ENCODE measurements around the gene NOL9. TPM values are rescaled to one million over a fixed set of nuclear protein-coding genes. Genes with fewer than 3 reads are reported as not detected.

The NOL9 gene
- polyA plus RNA-seq, 3 donors = 3.7 to 11.5 (median 7.6) TPM

GRCh38 chr1:6507461-6507911 lies 46.8 kb downstream of the NOL9 start:
- no peak for TF ChIP-seq CTCF (IDR thresholded peaks at IDR 0.05)
- 91% methylated on average over 11 of the region's 12 CpGs for WGBS (ENCODE audit: insufficient coverage)
- no peaks in the 10 kb centered on the region for H3K36me3 Mint-ChIP-seq

GRCh38 chr1:6507037-6507428 lies 47.3 kb downstream of the NOL9 start:
- Mint-ChIP-seq H3K27me3 (ENCODE audit: low read depth in 3 of 3) (peaks cover 1 to 7% (median 5%) of the 10 kb centered on the region in 3 donors), H3K27ac (no peak overlapping the region), H3K36me3 (no peaks in the 10 kb centered on the region), H3K4me3 (no peak overlapping the region), H3K4me1 (peaks cover 2% of the 10 kb centered on the region), H3K9me3 (no peaks in the 10 kb centered on the region)
- Histone ChIP-seq H3K36me3 (replicated peaks in 1 of 2; ENCODE audit: control insufficient read depth in 1 of 2, insufficient read depth in 2 of 2, low read length in 2 of 2) (no peaks in the 10 kb centered on the region), H3K27me3 (ENCODE audit: control insufficient read depth in 2 of 2, insufficient read depth in 2 of 2, low read length in 2 of 2) (no peaks in the 10 kb centered on the region), H3K79me2 (ENCODE audit: insufficient read depth, low read length) (no peaks in the 10 kb centered on the region), H3K9me3 (replicated peaks in 1 of 2; ENCODE audit: control insufficient read depth in 1 of 2, insufficient read depth in 1 of 2, low read length in 2 of 2) (no peaks in the 10 kb centered on the region), H4K20me1 (ENCODE audit: insufficient read depth, low read length) (no peaks in the 10 kb centered on the region), H3K4me2 (replicated peaks; ENCODE audit: extremely low read depth, low read length, poor library complexity, severe bottlenecking) (no peak overlapping the region), H2AFZ (ENCODE audit: insufficient read depth, low read depth, low read length, poor library complexity, severe bottlenecking) (no peak overlapping the region), H3K4me3 (replicated peaks in 1 of 3; ENCODE audit: low read depth in 2 of 3, low read length in 3 of 3) (no peak overlapping the region), H3K4me1 (ENCODE audit: control insufficient read depth in 1 of 2, insufficient read depth in 2 of 2, low read length in 2 of 2) (peaks cover 0 to 3% of the 10 kb centered on the region in 2 donors), H3K9ac (ENCODE audit: insufficient read depth, low read length, poor library complexity, severe bottlenecking) (no peak overlapping the region), H3K27ac (ENCODE audit: low read depth in 1 of 2, low read length in 2 of 2) (no peak overlapping the region)
- intact Hi-C loops (cut with micrococcal nuclease) = no loop called here
- no peak for TF ChIP-seq CTCF (IDR thresholded peaks at IDR 0.05)
- 45% methylated on average over 6 of the region's 7 CpGs for WGBS (ENCODE audit: insufficient coverage)
- no peak for DNase-seq

More at GRCh38 chr1:6507461-6507911, 46.8 kb downstream of the NOL9 start:
- H3K9ac ChIP-seq (ENCODE audit: insufficient read depth, low read length, poor library complexity, severe bottlenecking) = no peak overlapping the region
- no peak overlapping the region for H2AFZ ChIP-seq (ENCODE audit: insufficient read depth, low read depth, low read length, poor library complexity, severe bottlenecking)
- intact Hi-C loops (cut with micrococcal nuclease) = no loop called here
- Mint-ChIP-seq H3K9me3 (no peaks in the 10 kb centered on the region), H3K27me3 (ENCODE audit: low read depth in 3 of 3) (peaks cover 1 to 7% (median 5%) of the 10 kb centered on the region in 3 donors), H3K27ac (no peak overlapping the region), H3K4me1 (peaks cover 2% of the 10 kb centered on the region), H3K4me3 (no peak overlapping the region)
- H3K79me2 ChIP-seq (ENCODE audit: insufficient read depth, low read length) = no peaks in the 10 kb centered on the region
- H3K4me1 ChIP-seq (ENCODE audit: control insufficient read depth in 1 of 2, insufficient read depth in 2 of 2, low read length in 2 of 2) = peaks cover 0 to 3% of the 10 kb centered on the region in 2 donors
- DNase-seq = no peak
- H4K20me1 ChIP-seq (ENCODE audit: insufficient read depth, low read length) = no peaks in the 10 kb centered on the region
- H3K4me2 ChIP-seq (replicated peaks; ENCODE audit: extremely low read depth, low read length, poor library complexity, severe bottlenecking) = no peak overlapping the region
- no peaks in the 10 kb centered on the region for H3K9me3 ChIP-seq (replicated peaks in 1 of 2; ENCODE audit: control insufficient read depth in 1 of 2, insufficient read depth in 1 of 2, low read length in 2 of 2)
- H3K4me3 ChIP-seq (replicated peaks in 1 of 3; ENCODE audit: low read depth in 2 of 3, low read length in 3 of 3) = no peak overlapping the region
- H3K27me3 ChIP-seq (ENCODE audit: control insufficient read depth in 2 of 2, insufficient read depth in 2 of 2, low read length in 2 of 2) = no peaks in the 10 kb centered on the region
- H3K36me3 ChIP-seq (replicated peaks in 1 of 2; ENCODE audit: control insufficient read depth in 1 of 2, insufficient read depth in 2 of 2, low read length in 2 of 2) = no peaks in the 10 kb centered on the region
- no peak overlapping the region for H3K27ac ChIP-seq (ENCODE audit: low read depth in 1 of 2, low read length in 2 of 2)

All from CD14-positive monocyte (primary cell).